Brain microvascular endothelial cell (primary cell): ENCODE data around the gene STK32C.

Experiments
- DNase-seq: peaks from one replicate; pipeline ENCODE4 v3.0.0-alpha.2; 2020
- H3K27ac ChIP-seq: fragments of 250-450 bp; sonication (Bioruptor Pico); 2 replicates; pipeline ENCODE4 v1.5.1; 2020; ENCODE audit warnings: mild to moderate bottlenecking, moderate library complexity
- H3K27me3 ChIP-seq: fragments of 250-450 bp; sonication (Bioruptor Pico); replicated peaks from 2 replicates; pipeline ENCODE4 v1.5.1; 2020; ENCODE audit warnings: mild to moderate bottlenecking
- H3K36me3 ChIP-seq: fragments of 250-450 bp; sonication (Bioruptor Pico); replicated peaks from 2 replicates; pipeline ENCODE4 v1.5.1; 2020; ENCODE audit warnings: mild to moderate bottlenecking
- H3K4me3 ChIP-seq: 2 replicates; pipeline ENCODE4 v1.5.1; 2011; ENCODE audit warnings: low read depth, mild to moderate bottlenecking, control low read depth, low read length, moderate library complexity
- in situ Hi-C: cut with HindIII; loops from 2 replicates; pipeline ENCODE4 v1.10.0; 2017; ENCODE audit warnings: low sequenced_read_pairs, low pct_ligation_motif_present
- TF ChIP-seq, protein P1 (sequence below): IDR thresholded peaks from 2 replicates; pipeline ENCODE4 v1.5.1; 2011; ENCODE audit warnings: low read depth, mild to moderate bottlenecking, moderate library complexity, low read length, control low read depth, inconsistent platforms; ENCODE audit errors: missing control alignments

STK32C gene

DNA sequence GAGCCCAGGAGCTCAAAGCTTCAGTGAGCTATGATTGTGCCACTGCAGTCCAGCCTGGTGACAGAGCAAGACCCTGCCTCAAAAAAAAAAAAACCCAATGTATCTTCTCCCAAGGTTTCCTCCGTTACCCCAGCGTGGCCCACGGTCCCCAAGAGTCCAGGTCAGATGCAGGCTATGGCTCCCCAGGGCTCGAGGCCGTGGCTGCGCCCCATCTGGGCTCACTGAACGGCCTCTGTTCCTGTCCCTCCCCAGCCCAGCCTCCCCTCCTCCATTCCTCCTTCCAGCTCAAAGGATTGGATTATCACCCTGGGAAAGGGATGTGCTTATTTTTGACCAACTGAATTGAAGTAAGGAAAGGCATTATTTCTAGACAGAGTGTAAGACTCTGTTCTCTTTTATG is 31.0 kb downstream of the STK32C start:
- Histone ChIP-seq H3K27ac (no peak overlapping the region), H3K4me3 (no peak overlapping the region), H3K36me3 (no peaks in the 10 kb centered on the region), H3K27me3 (peaks cover 2% of the 10 kb centered on the region)
- in situ Hi-C loops, result no loop called here
- TF ChIP-seq, protein P1, sequence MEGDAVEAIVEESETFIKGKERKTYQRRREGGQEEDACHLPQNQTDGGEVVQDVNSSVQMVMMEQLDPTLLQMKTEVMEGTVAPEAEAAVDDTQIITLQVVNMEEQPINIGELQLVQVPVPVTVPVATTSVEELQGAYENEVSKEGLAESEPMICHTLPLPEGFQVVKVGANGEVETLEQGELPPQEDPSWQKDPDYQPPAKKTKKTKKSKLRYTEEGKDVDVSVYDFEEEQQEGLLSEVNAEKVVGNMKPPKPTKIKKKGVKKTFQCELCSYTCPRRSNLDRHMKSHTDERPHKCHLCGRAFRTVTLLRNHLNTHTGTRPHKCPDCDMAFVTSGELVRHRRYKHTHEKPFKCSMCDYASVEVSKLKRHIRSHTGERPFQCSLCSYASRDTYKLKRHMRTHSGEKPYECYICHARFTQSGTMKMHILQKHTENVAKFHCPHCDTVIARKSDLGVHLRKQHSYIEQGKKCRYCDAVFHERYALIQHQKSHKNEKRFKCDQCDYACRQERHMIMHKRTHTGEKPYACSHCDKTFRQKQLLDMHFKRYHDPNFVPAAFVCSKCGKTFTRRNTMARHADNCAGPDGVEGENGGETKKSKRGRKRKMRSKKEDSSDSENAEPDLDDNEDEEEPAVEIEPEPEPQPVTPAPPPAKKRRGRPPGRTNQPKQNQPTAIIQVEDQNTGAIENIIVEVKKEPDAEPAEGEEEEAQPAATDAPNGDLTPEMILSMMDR, result no peak
- no peak for DNase-seq

GRCh38 chr10:132276179-132276675 is 31.5 kb downstream of the STK32C start:
- no peak overlapping the region for H3K4me3 ChIP-seq
- in situ Hi-C loops, result no loop called here
- DNase-seq, result no peak
- TF ChIP-seq, protein P1, result no peak
- H3K27ac ChIP-seq, result no peak overlapping the region
- peaks cover 2% of the 10 kb centered on the region for H3K27me3 ChIP-seq
- H3K36me3 ChIP-seq, result no peaks in the 10 kb centered on the region

GRCh38 chr10:132275426-132276178 is 32.1 kb downstream of the STK32C start:
- in situ Hi-C loops, result no loop called here
- no peak for DNase-seq
- Histone ChIP-seq H3K27me3 (peaks cover 2% of the 10 kb centered on the region), H3K36me3 (no peaks in the 10 kb centered on the region), H3K27ac (no peak overlapping the region), H3K4me3 (no peak overlapping the region)
- TF ChIP-seq, protein P1, result no peak

DNA sequence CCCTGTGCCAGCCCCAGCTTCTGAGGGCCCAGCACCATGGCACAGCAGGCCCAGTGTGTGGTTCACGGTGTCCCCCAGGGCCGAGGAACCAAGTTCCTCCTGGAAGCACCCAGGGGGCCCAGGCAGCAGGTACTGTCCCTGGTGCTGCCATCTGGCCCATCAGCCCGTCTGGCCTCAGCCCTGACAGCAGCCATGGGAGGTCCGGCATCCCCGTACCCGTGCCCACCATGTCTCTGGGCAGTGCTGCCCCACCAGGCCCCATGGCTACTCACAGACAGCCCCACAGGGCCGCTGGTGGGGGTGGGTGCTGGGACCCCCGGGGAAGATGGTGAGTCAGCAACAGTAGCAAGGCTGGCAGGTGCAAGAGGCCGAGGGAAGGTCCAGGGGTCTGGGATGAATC is 32.8 kb downstream of the STK32C start:
- no peak overlapping the region for H3K27ac ChIP-seq
- TF ChIP-seq, protein P1, result no peak
- H3K36me3 ChIP-seq, result no peaks in the 10 kb centered on the region
- DNase-seq, result no peak
- no peak overlapping the region for H3K4me3 ChIP-seq
- H3K27me3 ChIP-seq, result peaks cover 2% of the 10 kb centered on the region
- in situ Hi-C loops, result no loop called here

GRCh38 chr10:132274581-132274980 is 33.2 kb downstream of the STK32C start:
- in situ Hi-C loops, result no loop called here
- TF ChIP-seq, protein P1, result no peak
- H3K27ac ChIP-seq, result no peak overlapping the region
- H3K4me3 ChIP-seq, result no peak overlapping the region
- peaks cover 2% of the 10 kb centered on the region for H3K27me3 ChIP-seq
- no peaks in the 10 kb centered on the region for H3K36me3 ChIP-seq
- DNase-seq, result no peak

DNA sequence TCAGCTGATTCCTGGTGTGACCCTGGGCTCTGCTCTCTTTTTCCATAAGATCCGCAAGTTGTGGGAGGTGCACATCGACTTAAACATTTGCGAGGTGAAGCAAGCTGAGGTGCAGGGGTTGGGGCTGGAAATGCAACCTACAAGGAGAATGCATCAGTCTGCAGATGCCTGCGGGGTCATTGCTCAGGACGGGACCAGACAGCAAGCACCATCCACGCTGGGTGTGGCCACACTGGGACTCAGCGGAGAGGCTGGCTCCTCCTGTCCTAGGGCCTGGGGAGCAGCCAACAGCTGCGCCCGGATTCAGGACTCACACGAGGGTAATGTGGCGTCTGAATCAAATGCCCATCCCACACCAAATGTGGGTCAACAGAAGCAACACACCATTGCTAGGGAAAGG is 33.8 kb downstream of the STK32C start:
- DNase-seq, result no peak
- H3K36me3 ChIP-seq, result no peaks in the 10 kb centered on the region
- TF ChIP-seq, protein P1, result no peak
- H3K27ac ChIP-seq, result no peak overlapping the region
- in situ Hi-C loops, result no loop called here
- peaks cover 2% of the 10 kb centered on the region for H3K27me3 ChIP-seq
- H3K4me3 ChIP-seq, result no peak overlapping the region
